ENCODE measurements around the gene ARL6.

The ARL6 gene

DNA sequence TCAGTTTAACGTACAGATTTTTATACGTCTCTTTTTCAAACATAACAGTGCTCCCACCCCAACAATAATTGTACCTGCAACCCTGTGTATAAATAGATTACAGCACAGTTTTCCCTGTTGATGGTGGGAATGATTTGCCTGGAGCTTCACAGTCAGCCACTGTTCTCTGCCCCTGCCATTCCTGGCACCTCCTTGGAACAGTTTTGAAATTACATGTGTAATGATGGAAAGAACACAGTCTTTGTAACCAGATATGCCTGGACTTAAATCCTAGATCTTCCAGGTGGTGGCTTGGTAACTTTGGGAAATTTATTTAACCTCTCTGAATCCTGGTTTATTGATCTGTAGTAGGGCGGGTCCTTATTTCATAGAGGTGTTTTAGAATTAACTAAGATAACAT, 84.2 kb downstream of the ARL6 start:
- TF ChIP-seq, protein P1, sequence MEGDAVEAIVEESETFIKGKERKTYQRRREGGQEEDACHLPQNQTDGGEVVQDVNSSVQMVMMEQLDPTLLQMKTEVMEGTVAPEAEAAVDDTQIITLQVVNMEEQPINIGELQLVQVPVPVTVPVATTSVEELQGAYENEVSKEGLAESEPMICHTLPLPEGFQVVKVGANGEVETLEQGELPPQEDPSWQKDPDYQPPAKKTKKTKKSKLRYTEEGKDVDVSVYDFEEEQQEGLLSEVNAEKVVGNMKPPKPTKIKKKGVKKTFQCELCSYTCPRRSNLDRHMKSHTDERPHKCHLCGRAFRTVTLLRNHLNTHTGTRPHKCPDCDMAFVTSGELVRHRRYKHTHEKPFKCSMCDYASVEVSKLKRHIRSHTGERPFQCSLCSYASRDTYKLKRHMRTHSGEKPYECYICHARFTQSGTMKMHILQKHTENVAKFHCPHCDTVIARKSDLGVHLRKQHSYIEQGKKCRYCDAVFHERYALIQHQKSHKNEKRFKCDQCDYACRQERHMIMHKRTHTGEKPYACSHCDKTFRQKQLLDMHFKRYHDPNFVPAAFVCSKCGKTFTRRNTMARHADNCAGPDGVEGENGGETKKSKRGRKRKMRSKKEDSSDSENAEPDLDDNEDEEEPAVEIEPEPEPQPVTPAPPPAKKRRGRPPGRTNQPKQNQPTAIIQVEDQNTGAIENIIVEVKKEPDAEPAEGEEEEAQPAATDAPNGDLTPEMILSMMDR (IDR thresholded peaks at IDR 0.05; ENCODE audit: low read depth, low read length), result no peak

More for the DNA sequence above, 84.2 kb downstream of the ARL6 start:
- DNase-seq (ENCODE audit: extremely low read depth, low read depth), result no peak
